ENCODE measurements around the gene TENM4. TPM values are rescaled to one million over a fixed set of nuclear protein-coding genes. Genes with fewer than 3 reads are reported as not detected.

The TENM4 gene
- total RNA-seq, 4 donors from 2014 or later: 4.0 to 14.6 (median 4.5) TPM

- TF ChIP-seq, protein P1, sequence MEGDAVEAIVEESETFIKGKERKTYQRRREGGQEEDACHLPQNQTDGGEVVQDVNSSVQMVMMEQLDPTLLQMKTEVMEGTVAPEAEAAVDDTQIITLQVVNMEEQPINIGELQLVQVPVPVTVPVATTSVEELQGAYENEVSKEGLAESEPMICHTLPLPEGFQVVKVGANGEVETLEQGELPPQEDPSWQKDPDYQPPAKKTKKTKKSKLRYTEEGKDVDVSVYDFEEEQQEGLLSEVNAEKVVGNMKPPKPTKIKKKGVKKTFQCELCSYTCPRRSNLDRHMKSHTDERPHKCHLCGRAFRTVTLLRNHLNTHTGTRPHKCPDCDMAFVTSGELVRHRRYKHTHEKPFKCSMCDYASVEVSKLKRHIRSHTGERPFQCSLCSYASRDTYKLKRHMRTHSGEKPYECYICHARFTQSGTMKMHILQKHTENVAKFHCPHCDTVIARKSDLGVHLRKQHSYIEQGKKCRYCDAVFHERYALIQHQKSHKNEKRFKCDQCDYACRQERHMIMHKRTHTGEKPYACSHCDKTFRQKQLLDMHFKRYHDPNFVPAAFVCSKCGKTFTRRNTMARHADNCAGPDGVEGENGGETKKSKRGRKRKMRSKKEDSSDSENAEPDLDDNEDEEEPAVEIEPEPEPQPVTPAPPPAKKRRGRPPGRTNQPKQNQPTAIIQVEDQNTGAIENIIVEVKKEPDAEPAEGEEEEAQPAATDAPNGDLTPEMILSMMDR (IDR thresholded peaks at IDR 0.05; ENCODE audit: low read depth): no peak
Observed at GRCh38 chr11:79070518-79070917, 370.3 kb downstream of the TENM4 start.

- TF ChIP-seq, protein P1 (IDR thresholded peaks at IDR 0.05; ENCODE audit: low read depth): no peak
Observed at GRCh38 chr11:79069504-79069903, 371.3 kb downstream of the TENM4 start.

- TF ChIP-seq, protein P1 (IDR thresholded peaks at IDR 0.05; ENCODE audit: low read depth): no peak
Observed at GRCh38 chr11:79068356-79068755, 372.5 kb downstream of the TENM4 start.

DNA sequence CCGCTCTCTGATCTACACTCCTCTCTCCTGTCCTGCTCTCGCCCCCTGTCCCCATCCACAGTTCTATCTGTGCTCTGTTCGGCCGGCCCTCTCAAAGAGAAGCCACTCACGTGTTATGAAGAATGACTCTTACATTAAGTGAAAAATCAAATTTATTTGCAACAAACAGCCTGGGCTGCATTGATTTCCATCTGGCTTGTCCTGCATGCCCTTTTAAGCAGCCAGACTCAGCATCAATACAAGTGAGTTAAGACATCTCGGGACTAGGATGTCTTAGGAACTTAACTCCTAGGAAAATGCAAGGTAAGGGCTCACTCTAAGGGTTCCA lies 373.5 kb downstream of the TENM4 start:
- TF ChIP-seq, protein P1 (IDR thresholded peaks at IDR 0.05; ENCODE audit: low read depth): no peak

DNA sequence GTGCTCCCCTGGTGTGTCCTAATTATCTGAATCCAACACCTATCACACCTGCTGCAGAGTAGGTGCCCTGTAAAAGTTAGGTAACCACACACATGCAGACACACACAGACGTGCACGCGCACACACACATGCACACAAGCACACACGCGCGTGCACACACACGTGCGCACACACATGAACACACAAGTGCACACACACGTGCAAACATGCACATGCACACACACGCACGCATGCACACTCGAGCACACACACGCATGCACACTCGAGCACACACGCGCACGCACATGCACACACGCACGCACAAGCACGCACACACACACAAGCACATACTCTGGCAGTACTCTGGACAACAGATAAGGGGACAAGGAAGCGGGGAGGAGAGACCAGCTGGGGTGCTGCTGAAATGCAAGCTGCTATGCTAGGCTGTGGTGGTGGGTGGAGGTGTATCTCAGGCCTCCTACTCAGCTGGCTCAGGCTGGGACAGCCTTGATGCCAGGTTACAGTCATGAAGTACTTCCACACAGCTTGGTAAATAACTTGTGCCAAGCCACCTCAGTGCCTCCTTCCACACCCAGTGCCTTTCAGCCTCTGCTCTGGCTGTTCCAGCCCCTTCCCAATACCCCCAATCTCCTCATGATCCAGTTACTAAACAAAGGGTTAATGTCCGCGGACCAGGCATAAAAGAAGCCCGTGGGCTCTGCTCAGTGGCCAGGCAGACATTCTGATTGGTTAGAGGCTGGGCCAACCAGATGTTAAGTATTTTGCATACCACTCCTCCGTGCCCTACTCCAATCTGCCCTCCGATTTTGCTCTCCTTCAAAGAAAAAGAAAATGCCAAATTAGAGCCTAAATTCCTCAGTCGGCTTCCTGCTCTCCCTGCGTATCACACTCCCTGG lies 374.1 kb downstream of the TENM4 start:
- TF ChIP-seq, protein P1 (IDR thresholded peaks at IDR 0.05; ENCODE audit: low read depth): no peak

GRCh38 chr11:79062814-79063762 lies 377.7 kb downstream of the TENM4 start:
- TF ChIP-seq, protein P1 (IDR thresholded peaks at IDR 0.05; ENCODE audit: low read depth): no peak

Measured in subcutaneous adipose tissue (tissue), 4 donors.